PC-3 (cell line): ENCODE results near the gene SHROOM4.

Experiments used
- CTCF ChIP-seq: fragments of 300-600 bp; sonication (generic); conservative IDR thresholded peaks from 2 replicates; pipeline ENCODE4 v1.5.1; 2017; ENCODE audit warnings: antibody characterized with exemption, low read depth, mild to moderate bottlenecking, low read length
- EZH2 ChIP-seq: fragments of 300-600 bp; sonication (generic); IDR thresholded peaks from one replicate; pipeline ENCODE4 v1.6.1; 2017; ENCODE audit warnings: antibody characterized with exemption, mild to moderate bottlenecking, low read length; ENCODE audit not compliant: unreplicated experiment
- EZH2phosphoT487 ChIP-seq: fragments of 300-600 bp; sonication (generic); IDR thresholded peaks from 2 replicates; pipeline ENCODE4 v1.6.1; 2018; ENCODE audit warnings: mild to moderate bottlenecking, antibody characterized with exemption, low read length, borderline replicate concordance

GRCh38 chrX:50801135-50801534, 12.9 kb downstream of the SHROOM4 start:
- TF ChIP-seq CTCF (no peak), EZH2phosphoT487 (no peak), EZH2 (no peak)
